GM19397 (cell line): ENCODE data around the gene SETD2.
A peak's percentile ranks its signal among the peaks of the same experiment; 100 is the strongest.

Source experiments
- ATAC-seq: cut with Tn5 transposase; IDR thresholded peaks from one replicate; pipeline ENCODE4 v1.9.1; 2021; ENCODE audit warnings: mild to moderate bottlenecking, moderate library complexity; ENCODE audit not compliant: unreplicated experiment

The SETD2 gene

GRCh38 chr3:47012342-47013230 is 151.3 kb downstream of the SETD2 start:
- no peak for ATAC-seq

GRCh38 chr3:47011371-47011770 is 152.5 kb downstream of the SETD2 start:
- ATAC-seq, result no peak

GRCh38 chr3:47010910-47011309 is 153.0 kb downstream of the SETD2 start:
- no peak for ATAC-seq

GRCh38 chr3:47010111-47010712 is 153.7 kb downstream of the SETD2 start:
- no peak for ATAC-seq

GRCh38 chr3:47009225-47010110 is 154.4 kb downstream of the SETD2 start:
- ATAC-seq, result peak; percentile 80

- no peak for ATAC-seq
Observed at GRCh38 chr3:47008851-47009224, 155.1 kb downstream of the SETD2 start.

GRCh38 chr3:47008234-47008796 is 155.6 kb downstream of the SETD2 start:
- ATAC-seq, result no peak

GRCh38 chr3:47007482-47008233 is 156.3 kb downstream of the SETD2 start:
- no peak for ATAC-seq

- ATAC-seq, result no peak
Observed at GRCh38 chr3:47007001-47007400, 156.9 kb downstream of the SETD2 start.

GRCh38 chr3:47006145-47006651 is 157.7 kb downstream of the SETD2 start:
- ATAC-seq, result no peak

GRCh38 chr3:47005212-47006144 is 158.4 kb downstream of the SETD2 start:
- no peak for ATAC-seq

GRCh38 chr3:47004369-47005211 is 159.3 kb downstream of the SETD2 start:
- ATAC-seq, result no peak

GRCh38 chr3:47003461-47004368 is 160.2 kb downstream of the SETD2 start:
- ATAC-seq, result no peak

GRCh38 chr3:47003056-47003410 is 160.9 kb downstream of the SETD2 start:
- no peak for ATAC-seq

GRCh38 chr3:47002171-47003055 is 161.5 kb downstream of the SETD2 start:
- no peak for ATAC-seq

- no peak for ATAC-seq
Observed at GRCh38 chr3:47001731-47002170, 162.2 kb downstream of the SETD2 start.
